ENCODE measurements around the gene ZNF460. TPM values are rescaled to one million over a fixed set of nuclear protein-coding genes. Genes with fewer than 3 reads are reported as not detected.

Gene ZNF460
- total RNA-seq, 1 experiment from 2014 or later = 43.1 TPM

GRCh38 chr19:57310792-57311191, 30.5 kb downstream of the ZNF460 start:
- DNase-seq (ENCODE audit: low read depth, low spot score) (no peak), ATAC-seq (no peak)
- ChIA-PET POLR2A (interaction anchor here (0.6 kb wide), 1 partner anchor 38 kb away, joined by 3 read pairs; no protein-coding TSS in a partner anchor), CTCF (no interaction called here), RAD21 (ENCODE audit: low non-redundant PET in 1 of 2, low total read pairs in 2 of 2, uncharacterized antibody in 2 of 2, unreplicated experiment in 2 of 2) (no interaction called here)
- H3K9ac ChIP-seq (ENCODE audit: low read length) = no peak overlapping the region
- H3K4me1 ChIP-seq (ENCODE audit: control insufficient read depth in 1 of 2, insufficient read depth in 2 of 2, low read length in 2 of 2) = no peaks in the 10 kb centered on the region
- H3K4me2 ChIP-seq (ENCODE audit: low read length) = no peak overlapping the region
- H3K9me2 ChIP-seq (ENCODE audit: insufficient read depth) = no peaks in the 10 kb centered on the region
- no peak for TF ChIP-seq RAD21 (IDR thresholded peaks at IDR 0.05; ENCODE audit: low read depth)
- no peak for TF ChIP-seq POLR2AphosphoS5 (IDR thresholded peaks at IDR 0.05; ENCODE audit: low read depth, low read length)
- TF ChIP-seq ATF3 (IDR thresholded peaks at IDR 0.05) = no peak
- no peak for TF ChIP-seq ZBTB33 (IDR thresholded peaks at IDR 0.05; ENCODE audit: extremely low read depth, insufficient replicate concordance, low read length)
- TF ChIP-seq EGR1 (IDR thresholded peaks at IDR 0.05; ENCODE audit: low read depth) = no peak
- no peak for TF ChIP-seq MAX (IDR thresholded peaks at IDR 0.05)
- no peak for TF ChIP-seq CEBPB (IDR thresholded peaks at IDR 0.05; ENCODE audit: low read depth)
- TF ChIP-seq REST (IDR thresholded peaks at IDR 0.05; ENCODE audit: low read depth) = no peak
- TF ChIP-seq EZH2 (IDR thresholded peaks at IDR 0.05) = no peak
- TF ChIP-seq EZH2phosphoT487 (IDR thresholded peaks at IDR 0.05; ENCODE audit: borderline replicate concordance) = no peak
- no peak for TF ChIP-seq SP1 (IDR thresholded peaks at IDR 0.05; ENCODE audit: low read depth)
- TF ChIP-seq ELF1 (IDR thresholded peaks at IDR 0.05; ENCODE audit: borderline replicate concordance, low read depth) = no peak
- no peak for TF ChIP-seq TCF7L2 (IDR thresholded peaks at IDR 0.05; ENCODE audit: borderline replicate concordance, extremely low read depth, insufficient read depth, insufficient read length)
- TF ChIP-seq ZFX (IDR thresholded peaks at IDR 0.05) = no peak
- no peak for TF ChIP-seq POLR2A (IDR thresholded peaks at IDR 0.05; ENCODE audit: borderline replicate concordance, extremely low read depth, insufficient read depth, insufficient read length)
- no peak for TF ChIP-seq SIN3A (IDR thresholded peaks at IDR 0.05; ENCODE audit: low read depth)
- no peak overlapping the region for H2AFZ ChIP-seq (ENCODE audit: low read depth, low read length, poor library complexity, severe bottlenecking)
- intact Hi-C loops (cut with micrococcal nuclease) = no loop called here
- BruUV-seq (replicated peaks) = no TSS peak
- no peak overlapping the region for H3K27ac ChIP-seq (ENCODE audit: low read depth, low read length)
- H3K9me3 ChIP-seq (ENCODE audit: control insufficient read depth in 1 of 2, insufficient read depth in 1 of 2, low read depth in 1 of 2, low read length in 2 of 2) = no peaks in the 10 kb centered on the region
- H4K20me1 ChIP-seq (ENCODE audit: insufficient read depth) = no peaks in the 10 kb centered on the region
- H3K79me2 ChIP-seq (ENCODE audit: insufficient read depth, low read length) = no peaks in the 10 kb centered on the region
- H3K4me3 ChIP-seq (replicated peaks in 1 of 2; ENCODE audit: low read depth in 1 of 2, low read length in 2 of 2) = no peak overlapping the region
- no peaks in the 10 kb centered on the region for H3K27me3 ChIP-seq (ENCODE audit: insufficient read depth, low read length)
- no peaks in the 10 kb centered on the region for H3K36me3 ChIP-seq (ENCODE audit: control insufficient read depth in 1 of 2, insufficient read depth in 2 of 2, low read length in 2 of 2)

Measured in HCT116 (cell line).